ENCODE measurements around the gene TGFBR2.
"Not testable (repeated sequence)": the region's sequence is repeated elsewhere in the genome, so short reads cannot be mapped to it uniquely, and the experiment has no call there.

Gene TGFBR2

GRCh38 chr3:30655187-30655812 is 48.9 kb downstream of the TGFBR2 start:
- DNase-seq (ENCODE audit: low read depth in 2 of 2, low spot score in 1 of 2): no peak

GRCh38 chr3:30656624-30657141 is 50.3 kb downstream of the TGFBR2 start:
- no peak for DNase-seq (ENCODE audit: low read depth in 2 of 2, low spot score in 1 of 2)

- no peak for DNase-seq (ENCODE audit: low read depth in 2 of 2, low spot score in 1 of 2)
Observed at GRCh38 chr3:30657914-30658313, 51.5 kb downstream of the TGFBR2 start.

GRCh38 chr3:30658328-30659052 is 52.1 kb downstream of the TGFBR2 start:
- no peak for DNase-seq (ENCODE audit: low read depth in 2 of 2, low spot score in 1 of 2)

GRCh38 chr3:30659270-30660130 is 53.1 kb downstream of the TGFBR2 start:
- no peak for DNase-seq (ENCODE audit: low read depth in 2 of 2, low spot score in 1 of 2)

GRCh38 chr3:30660136-30660535 is 53.7 kb downstream of the TGFBR2 start:
- no peak for DNase-seq (ENCODE audit: low read depth in 2 of 2, low spot score in 1 of 2)

- no peak for DNase-seq (ENCODE audit: low read depth in 2 of 2, low spot score in 1 of 2)
Observed at GRCh38 chr3:30660656-30661055, 54.3 kb downstream of the TGFBR2 start.

GRCh38 chr3:30661098-30661873 is 54.9 kb downstream of the TGFBR2 start:
- DNase-seq (ENCODE audit: low read depth in 2 of 2, low spot score in 1 of 2): no peak

- no peak for DNase-seq (ENCODE audit: low read depth in 2 of 2, low spot score in 1 of 2)
Observed at GRCh38 chr3:30662836-30663235, 56.4 kb downstream of the TGFBR2 start.

GRCh38 chr3:30663533-30664241 is 57.3 kb downstream of the TGFBR2 start:
- no peak for DNase-seq (ENCODE audit: low read depth in 2 of 2, low spot score in 1 of 2)

- no peak for DNase-seq (ENCODE audit: low read depth in 2 of 2, low spot score in 1 of 2)
Observed at GRCh38 chr3:30664459-30664858, 58.1 kb downstream of the TGFBR2 start.

GRCh38 chr3:30664884-30665283 is 58.5 kb downstream of the TGFBR2 start:
- DNase-seq (ENCODE audit: low read depth in 2 of 2, low spot score in 1 of 2): no peak

- DNase-seq (ENCODE audit: low read depth in 2 of 2, low spot score in 1 of 2): no peak
Observed at GRCh38 chr3:30665539-30665938, 59.1 kb downstream of the TGFBR2 start.

GRCh38 chr3:30666572-30667279 is 60.3 kb downstream of the TGFBR2 start:
- no peak for DNase-seq (ENCODE audit: low read depth in 2 of 2, low spot score in 1 of 2)

- no peak for DNase-seq (ENCODE audit: low read depth in 2 of 2, low spot score in 1 of 2)
Observed at GRCh38 chr3:30667280-30667651, 60.9 kb downstream of the TGFBR2 start.

- no peak for DNase-seq (ENCODE audit: low read depth in 2 of 2, low spot score in 1 of 2)
Observed at GRCh38 chr3:30668051-30668609, 61.7 kb downstream of the TGFBR2 start.

GRCh38 chr3:30669360-30669934 is 63.0 kb downstream of the TGFBR2 start:
- not testable (repeated sequence) for DNase-seq (ENCODE audit: low read depth in 2 of 2, low spot score in 1 of 2)

GRCh38 chr3:30670292-30670691 is 63.9 kb downstream of the TGFBR2 start:
- DNase-seq (ENCODE audit: low read depth in 2 of 2, low spot score in 1 of 2): no peak
